Brain microvascular endothelial cell (primary cell): ENCODE results near the gene GJB6.

Experiments
- DNase-seq: peaks from one replicate; pipeline ENCODE4 v3.0.0-alpha.2; 2020
- H3K27ac ChIP-seq: fragments of 250-450 bp; sonication (Bioruptor Pico); 2 replicates; pipeline ENCODE4 v1.5.1; 2020; ENCODE audit warnings: mild to moderate bottlenecking, moderate library complexity
- H3K27me3 ChIP-seq: fragments of 250-450 bp; sonication (Bioruptor Pico); replicated peaks from 2 replicates; pipeline ENCODE4 v1.5.1; 2020; ENCODE audit warnings: mild to moderate bottlenecking
- H3K36me3 ChIP-seq: fragments of 250-450 bp; sonication (Bioruptor Pico); replicated peaks from 2 replicates; pipeline ENCODE4 v1.5.1; 2020; ENCODE audit warnings: mild to moderate bottlenecking
- H3K4me3 ChIP-seq: 2 replicates; pipeline ENCODE4 v1.5.1; 2011; ENCODE audit warnings: low read depth, mild to moderate bottlenecking, control low read depth, low read length, moderate library complexity
- CTCF ChIP-seq: IDR thresholded peaks from 2 replicates; pipeline ENCODE4 v1.5.1; 2011; ENCODE audit warnings: low read depth, mild to moderate bottlenecking, moderate library complexity, low read length, control low read depth, inconsistent platforms; ENCODE audit errors: missing control alignments
- in situ Hi-C: cut with HindIII; loops from 2 replicates; pipeline ENCODE4 v1.10.0; 2017; ENCODE audit warnings: low sequenced_read_pairs, low pct_ligation_motif_present

The GJB6 gene

GRCh38 chr13:20174656-20175405 lies 57.3 kb downstream of the GJB6 start:
- DNase-seq: peak; percentile 91
- no peak for TF ChIP-seq CTCF
- Histone ChIP-seq H3K27me3 (peaks cover 32% of the 10 kb centered on the region), H3K27ac (no peak overlapping the region), H3K4me3 (peak overlapping the region; percentile 26), H3K36me3 (no peaks in the 10 kb centered on the region)
- in situ Hi-C loops: loop anchor here (25.0 kb wide), 1 partner anchor 237 kb away; no protein-coding TSS in a partner anchor

DNA sequence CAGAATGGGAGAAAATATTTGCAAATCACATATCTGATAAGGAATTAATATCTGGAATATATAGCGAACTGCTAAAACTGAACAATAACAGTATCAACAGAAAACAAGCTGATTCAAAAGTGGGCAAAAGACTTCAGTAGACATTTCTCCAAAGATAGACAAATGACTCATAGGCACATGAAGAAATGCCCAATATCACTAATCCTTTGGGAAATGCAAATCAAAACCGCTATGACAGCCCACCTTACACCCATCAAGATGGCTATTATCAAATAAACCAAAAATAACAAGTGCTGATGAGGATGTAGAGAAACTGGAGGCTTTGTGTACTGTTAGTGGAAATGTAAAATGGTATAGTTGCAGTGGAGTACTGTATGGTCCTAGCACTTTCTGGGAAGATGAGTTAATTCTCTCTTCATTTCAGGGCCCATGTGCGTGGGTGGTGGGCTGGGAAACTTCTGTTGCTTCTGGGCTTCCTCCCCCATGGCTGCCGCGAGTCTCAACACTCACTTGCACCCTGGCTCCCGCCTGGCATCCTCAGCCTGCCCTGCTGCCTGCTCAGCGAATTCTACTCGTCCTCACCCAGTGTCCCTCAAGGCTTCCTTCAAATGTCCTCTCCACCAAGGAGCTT lies 58.9 kb downstream of the GJB6 start:
- H3K4me3 ChIP-seq: no peak overlapping the region
- no peak for TF ChIP-seq CTCF
- no peak for DNase-seq
- in situ Hi-C loops: no loop called here
- H3K27ac ChIP-seq: no peak overlapping the region
- peaks cover 23% of the 10 kb centered on the region for H3K27me3 ChIP-seq
- H3K36me3 ChIP-seq: no peaks in the 10 kb centered on the region
